Measurements from ENCODE around the gene GMCL1.

The GMCL1 gene

GRCh38 chr2:69810550-69810949 is 18.9 kb upstream of the GMCL1 start:
- TF ChIP-seq CTCF (conservative IDR thresholded peaks at IDR 0.05; ENCODE audit: low read depth, low read length), result no peak
- H3K27ac ChIP-seq, result no peak overlapping the region
- no peak overlapping the region for H3K9ac ChIP-seq
- H3K4me3 ChIP-seq (IDR thresholded peaks at IDR 0.05; ENCODE audit: insufficient read depth, low read depth, low read length), result no peak overlapping the region
- no peaks in the 10 kb centered on the region for H3K4me1 ChIP-seq (ENCODE audit: low read depth, poor library complexity, severe bottlenecking)
- H3K79me2 ChIP-seq (ENCODE audit: insufficient read depth, low read depth), result no peaks in the 10 kb centered on the region
- no peaks in the 10 kb centered on the region for H4K20me1 ChIP-seq (ENCODE audit: insufficient read depth)
- no peak overlapping the region for H3K4me2 ChIP-seq
- no peaks in the 10 kb centered on the region for H3K36me3 ChIP-seq (ENCODE audit: insufficient read depth)
- H2AFZ ChIP-seq (ENCODE audit: low read depth), result no peak overlapping the region
- no peaks in the 10 kb centered on the region for H3K27me3 ChIP-seq (ENCODE audit: insufficient read depth, low read depth)

- Histone ChIP-seq H3K27me3 (ENCODE audit: insufficient read depth, low read depth) (no peaks in the 10 kb centered on the region), H3K36me3 (ENCODE audit: insufficient read depth) (no peaks in the 10 kb centered on the region), H3K9ac (no peak overlapping the region), H2AFZ (ENCODE audit: low read depth) (no peak overlapping the region), H3K27ac (no peak overlapping the region), H3K4me2 (no peak overlapping the region), H3K4me3 (IDR thresholded peaks at IDR 0.05; ENCODE audit: insufficient read depth, low read depth, low read length) (no peak overlapping the region), H4K20me1 (ENCODE audit: insufficient read depth) (no peaks in the 10 kb centered on the region), H3K79me2 (ENCODE audit: insufficient read depth, low read depth) (no peaks in the 10 kb centered on the region), H3K4me1 (ENCODE audit: low read depth, poor library complexity, severe bottlenecking) (peaks cover 2% of the 10 kb centered on the region)
- TF ChIP-seq CTCF (conservative IDR thresholded peaks at IDR 0.05; ENCODE audit: low read depth, low read length), result no peak
Measured at GRCh38 chr2:69811018-69811417, 18.4 kb upstream of the GMCL1 start.

GRCh38 chr2:69811591-69811990 is 17.9 kb upstream of the GMCL1 start:
- H4K20me1 ChIP-seq (ENCODE audit: insufficient read depth), result no peaks in the 10 kb centered on the region
- H3K79me2 ChIP-seq (ENCODE audit: insufficient read depth, low read depth), result no peaks in the 10 kb centered on the region
- H3K4me1 ChIP-seq (ENCODE audit: low read depth, poor library complexity, severe bottlenecking), result peaks cover 7% of the 10 kb centered on the region
- no peak overlapping the region for H2AFZ ChIP-seq (ENCODE audit: low read depth)
- no peak overlapping the region for H3K27ac ChIP-seq
- TF ChIP-seq CTCF (conservative IDR thresholded peaks at IDR 0.05; ENCODE audit: low read depth, low read length), result no peak
- H3K27me3 ChIP-seq (ENCODE audit: insufficient read depth, low read depth), result no peaks in the 10 kb centered on the region
- no peaks in the 10 kb centered on the region for H3K36me3 ChIP-seq (ENCODE audit: insufficient read depth)
- no peak overlapping the region for H3K9ac ChIP-seq
- no peak overlapping the region for H3K4me3 ChIP-seq (IDR thresholded peaks at IDR 0.05; ENCODE audit: insufficient read depth, low read depth, low read length)
- H3K4me2 ChIP-seq, result no peak overlapping the region

- no peak overlapping the region for H3K9ac ChIP-seq
- no peaks in the 10 kb centered on the region for H3K36me3 ChIP-seq (ENCODE audit: insufficient read depth)
- H2AFZ ChIP-seq (ENCODE audit: low read depth), result no peak overlapping the region
- no peaks in the 10 kb centered on the region for H3K79me2 ChIP-seq (ENCODE audit: insufficient read depth, low read depth)
- no peaks in the 10 kb centered on the region for H4K20me1 ChIP-seq (ENCODE audit: insufficient read depth)
- H3K4me3 ChIP-seq (IDR thresholded peaks at IDR 0.05; ENCODE audit: insufficient read depth, low read depth, low read length), result no peak overlapping the region
- peaks cover 14% of the 10 kb centered on the region for H3K4me1 ChIP-seq (ENCODE audit: low read depth, poor library complexity, severe bottlenecking)
- no peaks in the 10 kb centered on the region for H3K27me3 ChIP-seq (ENCODE audit: insufficient read depth, low read depth)
- no peak overlapping the region for H3K27ac ChIP-seq
- TF ChIP-seq CTCF (conservative IDR thresholded peaks at IDR 0.05; ENCODE audit: low read depth, low read length), result no peak
- no peak overlapping the region for H3K4me2 ChIP-seq
Measured at GRCh38 chr2:69815717-69816116, 13.7 kb upstream of the GMCL1 start.

All from KMS-11 (cell line).